ENCODE results near the gene CLIP4. TPM values are rescaled to one million over a fixed set of nuclear protein-coding genes. Genes with fewer than 3 reads are reported as not detected.
A peak's percentile ranks its signal among the peaks of the same experiment; 100 is the strongest.

The CLIP4 gene
- polyA plus RNA-seq, 4 donors = 13.0 to 22.4 (median 18.2) TPM

DNA sequence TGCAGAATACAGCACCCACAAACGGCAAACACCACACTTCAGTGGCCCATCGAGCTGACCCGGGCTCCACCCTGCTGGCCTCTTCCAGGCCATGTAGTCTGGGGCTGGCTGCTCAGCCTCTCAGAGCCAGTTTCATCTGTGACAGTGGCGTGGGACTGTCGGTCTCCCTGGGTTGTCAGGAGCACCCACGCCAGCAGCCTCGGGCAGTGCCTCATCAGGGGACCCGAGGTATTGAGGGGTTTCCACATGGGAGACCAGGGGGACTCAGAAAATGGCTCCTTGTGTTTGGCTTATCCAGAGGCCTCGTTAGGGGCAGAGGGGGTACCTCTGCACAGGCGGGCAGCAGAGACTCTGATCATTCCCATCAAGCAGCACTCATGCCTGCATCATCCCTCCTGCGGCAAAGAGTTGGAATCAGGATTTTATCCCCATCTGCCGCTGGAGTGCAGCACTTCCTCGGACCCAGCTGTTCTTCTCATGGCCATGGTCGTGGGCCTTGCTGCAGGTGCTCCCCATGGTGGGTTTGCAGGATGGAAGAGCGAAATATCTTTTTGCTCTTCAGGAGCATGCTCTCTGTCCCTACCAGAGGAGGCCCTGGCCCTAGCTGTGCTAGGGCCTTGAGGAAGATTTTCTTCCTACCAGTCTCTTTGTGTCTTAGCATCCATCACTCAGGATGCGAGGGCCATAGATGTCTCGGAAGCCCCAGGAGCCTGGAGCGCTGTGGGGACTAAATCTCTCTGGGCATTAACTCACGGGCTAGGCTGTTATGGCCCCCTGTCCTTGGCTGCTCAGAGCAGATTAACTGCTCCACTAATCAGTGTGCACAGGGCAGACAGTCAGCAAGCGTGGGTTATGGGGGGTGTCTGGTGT, 100.8 kb downstream of the CLIP4 start:
- no peak for DNase-seq (ENCODE audit: low read depth in 4 of 4, low spot score in 3 of 4)

DNA sequence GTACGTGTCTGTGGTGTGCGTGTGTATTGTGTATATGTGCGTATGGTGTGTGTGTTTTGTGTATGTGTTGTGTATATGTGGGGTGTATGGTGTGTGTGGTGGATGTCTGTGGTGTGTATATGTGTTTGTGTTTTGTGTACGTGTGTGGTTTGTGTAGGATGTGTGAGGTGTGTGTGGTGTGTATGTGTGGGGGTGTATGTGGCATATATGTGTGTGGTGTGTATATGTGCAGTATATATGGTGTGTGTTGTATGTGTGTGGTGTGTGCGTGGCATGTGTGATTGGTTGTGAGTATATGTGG, 101.3 kb downstream of the CLIP4 start:
- DNase-seq (ENCODE audit: low read depth in 4 of 4, low spot score in 3 of 4) = no peak

DNA sequence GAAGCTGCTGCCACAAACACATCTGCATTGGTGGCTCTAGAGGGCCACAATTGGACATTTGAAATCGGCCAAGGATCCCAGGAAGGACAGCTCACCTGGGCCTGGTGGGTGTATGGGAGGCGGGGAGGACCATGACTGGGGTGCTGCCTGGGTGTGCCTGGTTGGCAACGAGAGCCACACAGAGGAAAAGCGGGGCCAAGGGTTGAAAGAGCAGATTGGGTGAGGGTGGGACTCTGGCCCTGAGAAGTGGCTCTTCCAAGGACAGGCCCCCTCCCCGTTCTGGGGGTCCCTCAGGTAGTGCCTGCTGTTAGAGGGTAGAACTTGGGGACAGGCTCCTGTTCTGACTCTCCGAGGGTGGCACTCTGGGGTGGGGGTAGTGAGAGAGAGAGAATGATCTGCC, 102.9 kb downstream of the CLIP4 start:
- no peak for DNase-seq (ENCODE audit: low read depth in 4 of 4, low spot score in 3 of 4)

DNA sequence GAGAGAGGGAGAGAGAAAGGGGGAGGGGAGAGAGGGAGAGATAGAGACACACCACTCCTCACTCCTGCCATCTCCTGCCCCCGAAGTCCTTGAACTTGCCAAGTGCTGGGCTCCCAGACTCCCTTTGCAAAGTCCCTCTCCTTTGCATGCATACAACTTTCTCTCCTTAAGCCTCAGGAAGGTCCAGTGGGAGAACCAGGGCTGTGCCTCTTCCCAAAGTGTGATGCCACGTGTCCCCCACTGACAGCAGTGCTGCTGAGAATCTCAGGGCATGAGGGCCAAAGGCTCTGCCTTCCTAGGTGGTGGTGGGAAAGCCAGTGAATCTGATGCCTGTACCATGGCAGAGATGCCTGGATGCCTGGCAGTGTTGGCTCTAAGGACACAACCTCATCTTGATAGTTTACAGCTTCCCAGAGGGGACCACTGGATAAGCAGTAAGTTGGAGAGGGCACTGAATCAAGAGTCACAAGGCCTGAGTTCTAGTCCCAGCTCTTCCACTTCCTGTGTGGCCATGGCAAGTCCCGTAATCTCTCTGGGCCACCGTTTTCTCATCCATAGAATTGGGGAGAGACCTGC, 103.4 kb downstream of the CLIP4 start:
- DNase-seq (ENCODE audit: low read depth in 4 of 4, low spot score in 3 of 4) = no peak

DNA sequence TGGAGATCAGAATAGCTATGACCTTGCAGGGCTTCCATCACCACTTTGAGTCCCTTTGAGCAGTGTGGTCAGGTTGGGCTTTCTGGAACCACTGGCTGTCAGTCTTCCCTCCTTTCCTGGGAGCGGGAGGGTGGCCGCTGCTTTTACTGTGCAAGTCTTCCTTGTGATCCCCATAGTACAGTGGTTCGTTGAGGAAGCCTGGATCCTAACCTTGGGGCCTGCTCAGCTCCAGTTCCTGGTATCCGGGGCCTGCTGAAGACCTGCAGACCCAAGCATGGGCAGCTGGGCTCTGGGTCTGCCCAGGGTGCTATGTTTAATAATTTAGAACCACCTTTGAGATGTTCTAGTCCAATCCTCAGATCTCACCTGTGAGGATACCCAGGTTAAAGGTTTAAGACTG, 104.2 kb downstream of the CLIP4 start:
- no peak for DNase-seq (ENCODE audit: low read depth in 4 of 4, low spot score in 3 of 4)

DNA sequence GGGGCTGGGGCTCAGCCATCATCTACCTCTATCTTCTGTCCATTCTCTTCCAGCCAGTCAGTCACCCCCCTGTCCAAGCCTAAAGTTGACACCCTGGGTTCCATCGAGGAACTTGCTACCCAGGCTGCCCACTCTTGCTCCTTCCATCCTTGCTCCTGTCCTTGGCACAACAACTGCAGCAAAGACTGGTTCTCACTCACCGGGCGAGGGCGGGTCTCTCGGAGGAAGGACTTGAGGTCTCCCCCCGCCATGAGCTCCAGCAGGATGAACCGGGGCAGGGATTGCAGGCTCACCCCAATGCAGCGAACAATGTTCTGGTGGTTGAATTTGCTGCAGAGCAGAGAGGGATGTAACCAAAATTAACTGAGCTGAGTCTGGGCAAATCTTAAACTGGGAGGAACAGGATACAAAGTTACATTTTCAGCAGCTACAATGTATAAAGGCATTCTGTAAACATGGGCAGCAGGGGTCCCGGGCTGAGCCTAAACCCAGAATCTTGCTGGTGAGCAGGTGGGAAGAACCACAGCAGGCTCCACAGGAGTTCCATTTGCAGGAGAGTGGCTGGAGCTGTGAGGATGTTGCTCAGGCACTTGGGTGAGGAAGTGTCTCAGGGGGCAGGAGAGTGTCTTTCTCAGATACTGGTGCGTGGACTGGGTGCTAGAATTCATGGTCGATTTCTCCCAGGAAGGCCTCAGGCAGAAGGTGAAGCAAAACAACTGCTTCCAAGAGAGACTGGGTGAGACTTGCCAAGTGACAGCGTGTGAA, 105.5 kb downstream of the CLIP4 start:
- no peak for DNase-seq (ENCODE audit: low read depth in 4 of 4, low spot score in 3 of 4)

DNA sequence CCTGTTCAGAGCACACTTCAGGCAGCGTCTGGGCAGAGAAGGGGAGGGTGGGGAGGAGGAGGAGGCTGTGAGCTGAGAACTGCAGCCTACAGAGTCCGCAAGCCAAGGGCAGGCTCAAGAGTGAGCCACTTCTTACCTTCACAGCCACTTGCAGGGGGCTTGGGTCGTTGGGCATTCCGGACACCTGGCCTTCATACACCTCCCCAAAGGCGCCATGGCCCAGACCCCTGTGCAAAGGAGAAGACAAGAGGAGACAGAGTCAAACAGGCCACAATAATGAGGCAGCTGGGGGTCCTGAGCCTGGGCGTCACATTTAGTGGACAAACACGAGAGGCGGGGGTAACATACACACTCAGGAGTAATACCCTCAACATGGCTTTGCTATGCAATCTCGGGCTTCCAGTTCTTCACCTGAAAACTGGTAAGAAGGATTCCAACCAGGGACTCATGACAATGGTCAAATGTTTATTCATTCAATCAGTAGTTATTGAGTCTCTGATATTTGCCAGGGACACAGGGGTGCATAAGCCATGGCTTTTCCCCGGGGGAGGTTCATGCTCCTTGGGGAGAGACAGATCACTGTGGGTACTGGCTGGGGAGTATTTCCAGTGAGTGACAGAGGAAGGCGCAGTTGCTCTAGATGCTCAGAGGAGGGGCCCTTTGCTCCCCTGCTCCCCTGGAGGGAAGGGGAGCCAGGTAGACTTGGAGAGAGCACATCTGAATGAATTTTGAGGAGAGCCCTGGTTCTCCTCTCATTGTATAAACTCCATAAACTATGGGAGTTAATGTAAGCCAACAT, 107.4 kb downstream of the CLIP4 start:
- no peak for DNase-seq (ENCODE audit: low read depth in 4 of 4, low spot score in 3 of 4)

DNA sequence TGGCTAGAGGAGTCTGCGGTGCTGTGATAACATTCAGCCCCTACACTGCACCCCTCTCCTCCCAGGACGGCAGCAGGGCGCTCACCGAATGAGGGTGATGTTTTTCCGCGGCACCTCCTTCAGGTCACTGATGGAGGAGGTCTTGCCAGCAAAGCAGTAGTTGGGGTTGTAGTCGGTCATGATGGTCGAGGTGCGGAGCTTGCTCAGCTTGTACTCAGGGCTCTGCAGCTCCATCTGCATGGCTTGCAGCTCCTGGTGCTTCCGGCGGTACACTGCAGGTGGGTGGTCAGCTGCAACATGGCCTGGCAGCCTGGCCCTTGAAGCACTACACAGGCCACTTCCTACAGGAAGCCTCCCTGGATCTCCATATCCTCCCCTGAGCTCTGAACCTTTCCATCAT, 108.0 kb downstream of the CLIP4 start:
- DNase-seq (ENCODE audit: low read depth in 4 of 4, low spot score in 3 of 4) = no peak

DNA sequence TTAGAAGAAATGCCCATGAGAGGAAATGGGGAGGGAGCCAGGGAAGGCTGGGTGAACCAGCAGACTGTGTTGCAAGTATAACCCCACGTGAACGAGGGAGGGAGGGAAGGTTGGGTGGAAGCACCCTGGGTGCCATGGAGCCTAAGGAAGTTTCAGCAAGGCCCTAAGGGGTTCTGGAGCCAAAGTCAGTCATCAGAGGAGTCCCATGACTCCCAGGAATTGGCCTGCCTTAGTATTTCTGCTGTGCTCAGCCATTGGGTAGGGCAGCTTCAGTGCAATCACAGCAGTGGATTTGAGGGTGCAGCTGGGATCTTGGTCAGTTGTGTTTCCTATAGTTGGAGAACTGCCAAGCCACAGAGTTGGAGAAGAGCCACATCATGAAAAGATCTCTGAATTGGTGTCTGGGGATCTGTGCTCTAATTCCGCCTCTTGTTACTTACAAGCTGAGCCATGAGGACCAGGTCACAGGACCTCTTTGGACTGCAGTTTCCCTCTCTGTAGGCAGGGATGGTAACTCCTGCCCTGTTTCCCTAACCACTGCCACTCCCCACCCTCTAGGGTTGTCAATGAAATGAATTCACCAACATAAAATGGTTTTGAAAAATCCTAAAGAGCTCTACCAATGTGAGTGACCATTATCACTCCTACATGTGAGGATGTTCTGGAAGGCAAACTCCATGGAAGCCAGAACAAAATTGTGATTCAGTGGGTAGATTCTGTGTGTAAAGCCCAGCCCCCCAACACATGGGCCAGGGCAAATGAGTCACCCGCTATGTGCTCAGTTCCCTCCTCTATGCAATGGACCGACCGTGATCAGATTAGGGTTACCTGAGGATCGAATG, 108.9 kb downstream of the CLIP4 start:
- peak in 1 of 4 donors; percentile 16 for DNase-seq (ENCODE audit: low read depth in 4 of 4, low spot score in 3 of 4)

DNA sequence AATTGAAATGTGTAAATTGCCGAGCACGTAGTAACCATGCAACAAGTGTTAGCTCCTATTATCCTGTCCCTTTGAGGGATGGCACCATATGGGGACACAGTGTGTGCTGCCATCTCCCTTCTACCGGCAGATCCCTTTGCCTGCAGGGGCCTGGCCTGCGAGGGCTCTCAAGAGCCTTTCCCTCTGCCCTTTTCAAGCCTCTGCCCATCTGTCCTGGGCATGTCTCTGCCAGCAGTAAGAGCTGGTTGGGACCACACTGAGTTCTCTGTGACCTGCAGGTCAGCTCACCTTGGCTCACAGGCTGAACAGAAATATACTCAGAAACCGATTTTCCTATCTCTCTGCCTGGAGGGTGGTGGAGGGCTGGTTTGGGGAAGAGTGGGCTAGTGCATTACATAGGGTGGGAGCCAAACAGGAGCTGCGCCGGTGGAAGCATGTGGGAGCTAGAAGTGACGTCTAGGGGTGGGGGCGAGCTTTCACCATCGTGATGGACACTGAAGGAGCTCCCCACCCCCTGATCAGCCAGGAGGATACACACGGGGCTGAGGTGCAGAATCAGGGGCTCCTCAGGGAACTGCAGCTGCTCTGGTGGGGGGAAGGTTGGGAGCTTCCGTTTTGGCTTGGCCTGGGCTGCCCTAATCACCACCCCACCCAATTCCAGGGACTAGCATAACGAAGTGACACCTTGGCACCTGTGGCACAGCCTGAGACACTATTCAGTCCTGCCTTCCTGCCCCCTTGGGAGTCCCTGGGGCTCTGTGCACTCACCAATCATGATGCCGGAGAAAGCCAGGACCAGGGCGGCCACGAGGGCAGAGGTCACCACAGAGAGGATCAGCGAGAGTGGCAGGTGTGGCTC, 109.7 kb downstream of the CLIP4 start:
- DNase-seq (ENCODE audit: low read depth in 4 of 4, low spot score in 3 of 4) = no peak

DNA sequence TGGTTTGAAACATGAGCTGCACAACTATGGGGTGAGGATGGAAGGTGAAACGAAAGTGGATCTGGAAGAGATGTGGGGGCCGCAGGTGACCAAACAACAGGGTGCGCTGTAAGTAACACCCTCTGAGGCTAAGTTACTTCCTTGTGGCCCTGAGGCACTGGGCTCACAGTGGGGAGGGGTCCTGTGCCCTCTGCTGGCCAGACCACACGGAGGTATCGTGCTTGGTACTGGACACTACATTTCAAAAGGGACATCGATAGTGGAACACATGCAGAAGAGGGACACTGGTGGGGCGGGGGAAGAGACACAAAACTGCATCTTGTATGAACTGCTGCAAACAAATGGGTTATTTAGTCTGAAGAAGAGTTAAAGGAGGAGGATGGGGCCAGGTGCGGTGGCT, 110.6 kb downstream of the CLIP4 start:
- no peak for DNase-seq (ENCODE audit: low read depth in 4 of 4, low spot score in 3 of 4)

DNA sequence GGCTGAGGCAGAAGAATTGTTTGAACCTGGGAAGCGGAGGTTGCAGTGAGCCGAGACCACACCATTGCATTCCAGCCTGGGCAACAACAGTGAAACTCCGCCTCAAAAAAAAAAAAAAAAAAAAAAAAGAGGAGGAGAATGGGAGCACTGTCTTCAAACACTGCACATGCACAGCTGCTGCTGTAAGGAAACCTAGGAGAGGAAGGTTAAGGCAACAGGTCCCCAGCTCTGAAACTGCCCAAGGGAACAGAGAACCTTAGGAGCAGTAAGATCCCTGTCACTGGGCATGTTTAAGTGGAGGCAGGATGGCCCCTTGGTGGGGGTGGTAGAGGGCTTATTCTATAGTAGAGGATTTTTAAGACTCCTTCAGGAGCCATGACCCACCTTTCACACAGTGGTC, 111.2 kb downstream of the CLIP4 start:
- no peak for DNase-seq (ENCODE audit: low read depth in 4 of 4, low spot score in 3 of 4)

DNA sequence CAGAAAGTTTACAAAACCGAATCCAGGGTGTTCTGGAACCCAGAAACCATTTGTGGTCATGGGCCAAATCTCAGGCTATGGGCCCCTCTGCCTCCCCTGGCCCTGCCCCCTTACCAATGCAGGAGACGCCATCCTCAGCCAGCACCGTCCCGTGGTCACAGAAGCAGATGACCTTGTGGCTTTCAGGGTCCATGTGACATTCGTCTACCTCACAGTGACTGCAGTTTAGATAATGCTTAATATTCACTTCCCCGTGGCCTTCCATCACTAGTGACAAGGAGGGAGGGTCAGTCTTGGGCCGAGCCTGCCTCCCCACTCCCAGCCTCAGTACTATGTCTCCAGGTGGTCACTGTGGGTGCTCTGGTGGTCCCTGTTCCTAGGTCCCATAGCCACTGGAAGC, 111.6 kb downstream of the CLIP4 start:
- DNase-seq (ENCODE audit: low read depth in 4 of 4, low spot score in 3 of 4) = no peak

DNA sequence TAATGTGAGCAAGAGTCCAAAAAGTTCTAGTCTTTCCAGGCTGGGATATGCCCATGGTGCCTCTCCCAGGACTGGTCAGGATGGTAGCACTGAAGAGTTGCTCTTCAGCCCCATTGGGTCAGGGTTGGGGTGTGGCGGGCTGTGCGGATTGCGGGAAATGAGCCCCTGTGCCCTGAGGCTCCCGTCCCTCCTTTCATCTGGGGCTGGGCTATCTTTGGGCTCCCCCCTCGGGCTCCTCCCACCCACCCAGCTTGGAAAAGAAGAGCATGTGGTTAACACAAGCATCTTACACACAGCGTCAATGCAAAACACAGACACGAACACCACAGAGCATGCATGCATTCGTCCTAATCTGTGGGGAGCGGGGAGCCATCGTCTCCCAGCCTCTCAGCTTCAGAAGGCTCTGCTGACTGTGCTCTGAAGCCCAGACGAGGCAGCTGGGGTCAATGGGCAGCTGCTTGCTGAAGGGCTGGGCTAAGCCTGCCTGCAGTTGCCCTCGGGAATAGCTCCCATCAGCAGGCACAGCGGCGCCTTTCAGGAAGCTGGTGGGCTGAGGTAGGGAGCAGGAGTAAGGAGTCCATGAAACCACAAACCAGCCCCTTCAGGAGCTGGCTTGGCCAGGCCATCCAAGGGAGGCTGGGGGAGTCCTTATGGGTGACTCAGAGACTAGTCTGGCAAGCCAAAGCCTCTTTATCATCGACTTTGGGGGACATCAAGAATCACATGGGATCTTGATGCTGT, 112.9 kb downstream of the CLIP4 start:
- DNase-seq (ENCODE audit: low read depth in 4 of 4, low spot score in 3 of 4) = no peak

DNA sequence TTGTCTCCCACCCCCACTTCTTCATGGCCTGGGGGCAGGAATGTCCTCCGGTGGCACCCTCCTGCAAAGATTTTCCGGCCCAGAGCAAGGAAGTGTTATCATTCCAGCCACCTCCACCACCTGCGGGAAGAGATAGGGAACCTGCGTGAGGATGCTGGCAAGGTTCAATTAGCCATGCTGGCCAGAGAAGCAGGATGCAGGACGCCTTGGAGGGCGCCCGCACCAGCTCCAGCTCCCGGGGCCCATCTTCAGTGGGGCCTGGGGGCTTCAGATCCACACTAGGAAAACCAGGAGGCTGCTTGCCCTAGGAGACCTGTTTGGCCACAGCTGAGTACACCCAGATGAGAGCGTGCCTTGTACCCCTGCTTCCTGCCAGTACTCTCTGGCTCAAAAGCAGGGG, 113.7 kb downstream of the CLIP4 start:
- no peak for DNase-seq (ENCODE audit: low read depth in 4 of 4, low spot score in 3 of 4)

DNA sequence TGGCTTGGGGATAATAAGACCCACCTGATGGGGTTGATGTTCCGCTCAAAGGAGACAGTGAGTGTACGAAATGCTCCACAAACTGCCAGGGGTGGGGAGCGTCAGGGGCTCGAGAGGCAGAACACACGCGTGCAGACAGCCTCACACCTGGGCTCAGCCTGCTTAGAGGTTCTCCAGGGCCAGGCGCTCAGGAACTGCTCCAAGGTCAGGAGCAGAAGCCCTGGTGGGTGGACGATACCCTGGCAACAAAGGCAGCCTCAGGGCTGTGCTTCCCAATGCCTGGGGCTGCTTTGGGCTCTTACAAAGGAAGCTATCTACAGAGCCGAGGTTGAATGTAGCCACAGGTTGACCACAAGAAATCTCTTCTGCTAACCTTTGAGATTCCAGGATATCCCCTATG, 114.4 kb downstream of the CLIP4 start:
- DNase-seq (ENCODE audit: low read depth in 4 of 4, low spot score in 3 of 4) = no peak

DNA sequence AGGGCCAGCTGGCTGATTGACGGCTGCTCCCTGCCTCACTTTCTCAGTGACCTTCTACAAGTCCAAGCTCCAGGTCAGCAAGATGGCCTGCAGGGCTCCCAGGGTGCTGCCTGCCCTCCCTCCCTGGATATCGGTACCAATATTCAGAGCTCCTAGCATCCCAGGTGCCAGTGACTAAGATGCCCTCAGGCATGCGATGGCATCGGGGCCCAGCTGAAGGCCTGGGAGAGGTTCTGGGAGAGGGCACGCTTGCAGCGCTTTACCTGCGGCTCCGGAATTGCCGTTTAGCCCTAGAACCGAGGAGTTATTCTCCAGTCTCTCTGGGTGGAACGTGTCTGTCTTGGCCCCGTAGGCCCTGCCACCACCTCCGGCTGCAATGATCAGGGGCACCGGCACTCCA, 116.8 kb downstream of the CLIP4 start:
- DNase-seq (ENCODE audit: low read depth in 4 of 4, low spot score in 3 of 4) = no peak

DNA sequence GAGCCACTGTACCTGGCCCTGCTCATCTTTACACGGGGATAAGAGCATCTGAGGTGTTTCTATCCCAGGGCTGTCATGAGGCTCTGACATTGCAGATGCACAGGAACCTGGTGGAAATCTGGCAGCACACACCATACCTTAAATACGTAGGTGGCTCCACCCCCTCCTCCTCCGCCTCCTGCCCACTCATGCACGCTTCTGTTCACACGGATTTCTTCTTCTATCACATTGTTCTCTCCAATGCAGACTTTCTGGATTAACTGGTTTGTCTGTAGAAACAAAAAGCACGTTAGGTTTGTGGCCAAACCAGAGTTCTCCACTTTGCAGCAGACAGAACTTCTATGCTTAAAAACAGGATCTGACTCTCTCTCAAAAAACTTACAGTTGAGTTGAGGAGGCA, 118.2 kb downstream of the CLIP4 start:
- peak in 2 of 4 donors; percentile 22 to 41 for DNase-seq (ENCODE audit: low read depth in 4 of 4, low spot score in 3 of 4)

DNA sequence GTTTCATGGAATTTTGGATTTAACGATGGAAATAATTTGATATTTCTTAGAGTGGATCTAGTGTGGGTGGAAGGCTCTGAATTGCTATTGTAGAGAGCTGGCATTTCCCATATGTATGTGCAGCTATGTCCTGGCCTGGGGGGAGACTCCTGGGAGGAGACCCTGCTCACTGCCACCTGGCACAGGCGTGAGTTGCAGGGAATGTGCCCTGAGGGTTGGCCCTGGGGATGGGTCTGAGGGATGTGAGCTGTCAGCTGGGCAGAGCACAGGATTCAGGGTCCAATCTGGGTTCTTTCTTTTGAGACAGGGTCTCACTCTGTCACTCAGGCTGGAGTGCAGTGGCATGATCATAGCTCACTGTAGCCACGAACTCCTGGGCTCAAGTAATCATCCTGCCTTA, 120.2 kb downstream of the CLIP4 start:
- DNase-seq (ENCODE audit: low read depth in 4 of 4, low spot score in 3 of 4) = no peak
